IPS-11a (cell line): ENCODE data around the gene ARCN1.
"Not testable (repeated sequence)": the region's sequence is repeated elsewhere in the genome, so short reads cannot be mapped to it uniquely, and the experiment has no call there.

Experiments
- H3K4me3 ChIP-seq: one replicate; pipeline ENCODE4 v1.5.1; 2013; ENCODE audit warnings: low read depth, low read length, control low read depth

The ARCN1 gene

GRCh38 chr11:118605116-118605867, 33.1 kb downstream of the ARCN1 start:
- H3K4me3 ChIP-seq: no peak overlapping the region

GRCh38 chr11:118606157-118606843, 34.1 kb downstream of the ARCN1 start:
- no peak overlapping the region for H3K4me3 ChIP-seq

GRCh38 chr11:118606844-118607228, 34.6 kb downstream of the ARCN1 start:
- H3K4me3 ChIP-seq: no peak overlapping the region

- peak within 1 kb of the TSS; percentile 24 for H3K4me3 ChIP-seq
Measured at GRCh38 chr11:118607401-118608359, 35.5 kb downstream of the ARCN1 start, which contains the start of gene PHLDB1. PHLDB1 (plus strand) TSS chr11:118607615; CDS start chr11:118613837, 6,222 bp downstream.

GRCh38 chr11:118608360-118609227, 36.4 kb downstream of the ARCN1 start:
- peak overlapping the region; percentile 24 for H3K4me3 ChIP-seq

- H3K4me3 ChIP-seq: peak overlapping the region; percentile 30
Measured at GRCh38 chr11:118609380-118610224, 37.4 kb downstream of the ARCN1 start.

- peak overlapping the region; percentile 30 for H3K4me3 ChIP-seq
Measured at GRCh38 chr11:118610225-118610772, 38.1 kb downstream of the ARCN1 start.

- H3K4me3 ChIP-seq: no peak overlapping the region
Measured at GRCh38 chr11:118610773-118611432, 38.7 kb downstream of the ARCN1 start.

- H3K4me3 ChIP-seq: not testable (repeated sequence)
Measured at GRCh38 chr11:118611433-118611795, 39.2 kb downstream of the ARCN1 start.

GRCh38 chr11:118612378-118612777, 40.2 kb downstream of the ARCN1 start:
- H3K4me3 ChIP-seq: no peak overlapping the region

- no peak overlapping the region for H3K4me3 ChIP-seq
Measured at GRCh38 chr11:118614511-118614910, 42.3 kb downstream of the ARCN1 start.

- no peak overlapping the region for H3K4me3 ChIP-seq
Measured at GRCh38 chr11:118615282-118615975, 43.2 kb downstream of the ARCN1 start.

- H3K4me3 ChIP-seq: no peak overlapping the region
Measured at GRCh38 chr11:118615976-118616371, 43.8 kb downstream of the ARCN1 start.

- H3K4me3 ChIP-seq: no peak overlapping the region
Measured at GRCh38 chr11:118618115-118618990, 46.1 kb downstream of the ARCN1 start.

- no peak overlapping the region for H3K4me3 ChIP-seq
Measured at GRCh38 chr11:118618991-118619375, 46.8 kb downstream of the ARCN1 start.

- H3K4me3 ChIP-seq: no peak overlapping the region
Measured at GRCh38 chr11:118619444-118620197, 47.4 kb downstream of the ARCN1 start.
